Measurements from ENCODE around the gene GCNT2.

The GCNT2 gene

GRCh38 chr6:10586302-10586701 is 65.2 kb downstream of the GCNT2 start:
- H3K4me3 ChIP-seq (replicated peaks; ENCODE audit: low read depth, low read length), result no peak overlapping the region
- no peak for DNase-seq (ENCODE audit: extremely low read depth, low read depth)
- TF ChIP-seq CTCF (IDR thresholded peaks at IDR 0.05; ENCODE audit: low read depth, low read length, missing control alignments), result no peak

GRCh38 chr6:10587656-10588406 is 66.7 kb downstream of the GCNT2 start:
- no peak for DNase-seq (ENCODE audit: extremely low read depth, low read depth)
- no peak overlapping the region for H3K4me3 ChIP-seq (replicated peaks; ENCODE audit: low read depth, low read length)
- TF ChIP-seq CTCF (IDR thresholded peaks at IDR 0.05; ENCODE audit: low read depth, low read length, missing control alignments), result no peak

GRCh38 chr6:10588562-10589428 is 67.6 kb downstream of the GCNT2 start:
- no peak overlapping the region for H3K4me3 ChIP-seq (replicated peaks; ENCODE audit: low read depth, low read length)
- no peak for TF ChIP-seq CTCF (IDR thresholded peaks at IDR 0.05; ENCODE audit: low read depth, low read length, missing control alignments)

GRCh38 chr6:10589429-10589727 is 68.2 kb downstream of the GCNT2 start:
- TF ChIP-seq CTCF (IDR thresholded peaks at IDR 0.05; ENCODE audit: low read depth, low read length, missing control alignments), result no peak
- no peak overlapping the region for H3K4me3 ChIP-seq (replicated peaks; ENCODE audit: low read depth, low read length)
- DNase-seq (ENCODE audit: extremely low read depth, low read depth), result no peak

More at GRCh38 chr6:10588562-10589428, 67.6 kb downstream of the GCNT2 start:
- DNase-seq (ENCODE audit: extremely low read depth, low read depth), result no peak

GRCh38 chr6:10589983-10590382 is 68.8 kb downstream of the GCNT2 start:
- no peak for DNase-seq (ENCODE audit: extremely low read depth, low read depth)
- H3K4me3 ChIP-seq (replicated peaks; ENCODE audit: low read depth, low read length), result no peak overlapping the region
- no peak for TF ChIP-seq CTCF (IDR thresholded peaks at IDR 0.05; ENCODE audit: low read depth, low read length, missing control alignments)

- no peak overlapping the region for H3K4me3 ChIP-seq (replicated peaks; ENCODE audit: low read depth, low read length)
- no peak for TF ChIP-seq CTCF (IDR thresholded peaks at IDR 0.05; ENCODE audit: low read depth, low read length, missing control alignments)
- no peak for DNase-seq (ENCODE audit: extremely low read depth, low read depth)
These were observed 70.4 kb downstream of the GCNT2 start for GRCh38 chr6:10591422-10592160.
